GM11168 (cell line): Measurements from ENCODE around the gene KCNIP3.

Experiments
- in situ Hi-C: fragments of 300-500 bp; cut with MboI; formaldehyde crosslinking; loops from one replicate; pipeline ENCODE4 v1.12.0; 2022; ENCODE audit warnings: low sequenced_read_pairs; ENCODE audit not compliant: unreplicated experiment

KCNIP3 gene

DNA sequence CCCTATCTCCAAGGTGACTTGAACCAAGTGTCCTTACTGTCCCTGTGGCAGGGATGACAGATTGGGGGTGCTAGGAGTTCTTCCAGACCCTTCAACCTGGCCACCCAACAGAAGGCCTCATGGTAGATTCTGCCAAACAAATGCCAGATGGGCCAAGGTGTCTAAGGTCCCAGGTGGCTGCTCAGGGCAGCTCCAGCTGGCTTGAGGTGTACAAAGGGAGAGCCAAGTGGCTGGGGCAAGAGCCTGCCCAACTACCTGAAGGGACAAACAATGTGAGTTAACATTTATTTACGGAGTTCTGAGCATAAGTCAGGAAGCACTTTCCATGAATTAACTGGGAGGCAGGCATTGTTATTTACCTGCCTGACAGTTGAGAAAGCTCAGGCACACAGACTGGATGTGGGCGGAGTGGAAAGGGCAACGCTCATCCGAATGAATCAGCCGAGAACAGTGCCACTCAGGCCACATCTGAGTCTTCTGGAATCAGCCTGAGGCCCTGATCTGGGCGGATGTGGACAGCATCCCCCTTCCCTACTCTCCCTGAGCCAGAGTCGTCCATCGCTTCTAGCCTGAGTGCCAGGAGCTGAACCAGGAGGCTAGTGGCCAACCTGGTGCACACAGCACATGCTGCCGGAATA is 4.4 kb upstream of the KCNIP3 start:
- in situ Hi-C loops, result no loop called here

GRCh38 chr2:95294579-95295250 is 2.4 kb upstream of the KCNIP3 start:
- in situ Hi-C loops, result no loop called here

DNA sequence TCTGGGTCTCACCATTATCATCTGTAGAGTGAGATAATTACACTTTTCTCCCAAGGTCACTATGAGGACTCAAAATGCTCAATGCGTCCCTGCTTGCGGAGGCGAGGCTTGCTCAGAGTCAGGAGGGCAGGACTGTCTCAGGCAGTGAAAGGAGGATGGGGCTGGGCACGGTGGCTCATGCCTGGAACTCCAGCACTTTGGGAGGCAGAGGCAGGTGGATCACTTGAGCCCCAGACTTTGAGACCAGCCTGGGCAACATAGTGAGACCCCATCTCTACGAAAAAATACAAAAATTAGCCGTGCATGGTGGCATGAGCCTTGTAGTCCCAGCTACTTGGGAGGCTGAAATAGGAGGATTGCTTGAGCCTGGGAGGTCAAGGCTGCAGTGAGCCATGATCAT is 1.8 kb upstream of the KCNIP3 start:
- in situ Hi-C loops, result no loop called here

DNA sequence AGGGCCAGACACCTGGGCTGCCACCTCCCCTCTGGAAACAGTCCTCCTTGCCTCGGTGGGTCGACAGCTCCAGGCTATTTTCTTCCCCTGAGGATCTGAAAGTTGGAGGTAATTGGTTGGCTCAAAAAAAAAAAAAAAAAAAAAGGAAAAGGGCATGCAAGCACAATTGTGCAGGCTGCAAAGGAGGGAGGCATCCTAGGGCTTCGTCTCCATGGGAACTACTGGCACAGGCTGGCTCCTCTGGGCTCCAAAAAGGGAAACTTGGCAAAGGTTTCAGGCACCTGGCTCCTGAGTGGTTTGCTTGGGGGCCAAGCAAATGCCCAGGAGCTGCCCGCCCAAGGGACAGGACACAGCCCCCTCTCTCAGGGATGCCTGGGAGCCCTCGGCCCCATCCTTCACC is 1.1 kb upstream of the KCNIP3 start:
- in situ Hi-C loops, result no loop called here

DNA sequence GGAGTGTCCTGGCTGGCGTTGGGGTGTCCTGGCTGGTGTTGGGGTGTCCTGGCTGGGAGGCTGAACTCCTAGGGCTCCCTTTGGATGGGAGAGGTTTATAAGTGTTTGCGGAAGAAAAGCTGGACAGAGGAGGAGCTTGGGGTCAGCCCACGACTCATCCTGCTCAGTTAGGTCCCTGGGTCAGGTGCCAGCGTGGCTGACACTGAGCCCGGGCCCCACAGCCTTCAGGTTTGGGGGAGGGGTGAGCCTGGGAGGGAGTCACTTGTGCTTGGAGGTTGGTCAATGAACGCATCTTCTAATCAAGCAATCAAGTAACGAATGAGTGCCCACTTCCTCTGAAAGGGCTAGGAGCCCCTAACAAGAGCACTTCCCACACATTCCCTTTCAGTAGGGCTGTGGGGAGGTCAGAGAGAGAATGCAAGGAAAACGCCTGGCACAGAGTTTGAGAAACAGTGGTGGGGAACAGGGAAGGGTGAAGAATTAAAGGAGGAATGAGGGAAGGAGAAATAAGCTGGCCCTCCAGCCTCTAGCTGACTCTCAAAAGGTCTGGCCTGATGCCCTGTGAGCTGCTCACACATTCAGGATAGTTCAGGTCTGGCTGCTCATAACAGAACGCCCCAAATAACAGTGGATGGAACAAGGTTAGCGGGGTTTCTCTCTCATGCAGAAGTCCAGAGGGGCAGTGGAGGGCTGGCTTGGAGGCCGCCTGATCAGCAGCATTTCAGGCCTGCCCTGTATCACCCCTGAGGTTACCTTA is 670 bp downstream of the KCNIP3 start:
- in situ Hi-C loops, result no loop called here

DNA sequence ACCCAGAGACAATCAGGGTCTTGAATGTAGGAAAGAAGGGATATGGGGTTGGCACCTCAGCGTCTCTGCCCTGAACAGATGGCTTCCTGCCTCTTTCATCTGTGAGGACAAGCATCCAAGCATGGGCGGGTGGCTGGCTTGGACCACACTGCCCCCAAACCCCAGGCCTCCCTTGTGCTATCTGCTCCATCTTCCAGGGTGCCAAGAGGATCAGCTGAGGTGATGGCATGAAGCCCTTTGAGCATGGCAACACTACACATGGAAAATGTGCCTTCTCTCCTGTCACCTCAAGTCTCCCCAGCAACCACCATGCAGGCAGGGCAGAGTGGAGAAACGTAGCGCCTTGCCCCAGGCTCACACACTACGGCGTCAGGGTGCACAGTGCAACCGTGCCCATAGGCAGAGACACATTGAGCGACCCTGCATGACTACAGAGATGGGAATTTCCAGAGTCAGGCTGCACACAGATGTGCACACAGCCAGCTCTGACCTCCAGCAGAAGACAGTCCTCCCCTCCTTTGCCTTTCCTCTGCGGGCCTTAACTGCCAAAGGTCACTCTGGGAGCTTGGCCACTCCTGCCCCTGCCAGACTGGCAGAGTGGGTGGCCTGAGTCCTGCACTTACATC is 1.5 kb downstream of the KCNIP3 start:
- in situ Hi-C loops, result no loop called here

GRCh38 chr2:95299961-95300360 is 2.8 kb downstream of the KCNIP3 start:
- in situ Hi-C loops, result no loop called here

GRCh38 chr2:95300450-95300849 is 3.3 kb downstream of the KCNIP3 start:
- in situ Hi-C loops, result no loop called here

- in situ Hi-C loops, result no loop called here
Observed at GRCh38 chr2:95301186-95301585, 4.0 kb downstream of the KCNIP3 start.

DNA sequence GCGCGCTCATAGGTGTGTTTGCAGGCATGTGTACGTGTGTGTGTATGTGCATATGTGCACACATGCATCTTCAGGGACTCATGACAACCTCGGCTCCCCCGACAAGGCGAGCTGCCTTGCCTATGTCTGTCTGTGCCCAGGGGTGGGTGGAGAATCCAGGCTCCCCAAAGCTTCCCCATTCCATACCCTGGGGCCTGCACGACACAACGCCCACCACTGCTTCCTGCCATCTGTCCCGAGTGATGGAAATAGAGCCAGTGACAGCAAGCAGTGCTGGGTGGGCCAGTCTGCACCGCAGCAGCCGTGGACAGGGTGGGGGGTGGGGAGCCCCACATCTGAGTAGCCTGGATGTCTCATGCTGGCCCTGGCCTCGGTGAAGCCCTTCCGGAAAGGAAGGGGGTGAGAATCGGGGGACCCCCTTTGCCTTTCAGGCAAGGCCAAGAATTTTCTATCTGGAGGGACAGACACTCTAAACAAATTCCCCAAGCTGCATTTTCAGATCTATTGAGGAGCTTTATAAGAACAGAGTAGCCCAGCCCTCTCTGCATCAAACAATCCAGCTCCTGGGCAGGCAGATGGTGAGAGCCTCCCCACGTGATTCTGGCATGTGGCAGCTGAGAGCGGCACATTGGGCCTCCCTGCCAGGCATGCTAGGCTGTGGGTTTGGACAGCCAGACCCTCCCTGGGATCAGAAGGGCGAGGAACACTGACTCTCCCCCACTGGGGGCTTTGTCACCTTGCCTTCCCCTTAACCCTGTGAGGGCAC is 4.9 kb downstream of the KCNIP3 start:
- in situ Hi-C loops, result no loop called here

DNA sequence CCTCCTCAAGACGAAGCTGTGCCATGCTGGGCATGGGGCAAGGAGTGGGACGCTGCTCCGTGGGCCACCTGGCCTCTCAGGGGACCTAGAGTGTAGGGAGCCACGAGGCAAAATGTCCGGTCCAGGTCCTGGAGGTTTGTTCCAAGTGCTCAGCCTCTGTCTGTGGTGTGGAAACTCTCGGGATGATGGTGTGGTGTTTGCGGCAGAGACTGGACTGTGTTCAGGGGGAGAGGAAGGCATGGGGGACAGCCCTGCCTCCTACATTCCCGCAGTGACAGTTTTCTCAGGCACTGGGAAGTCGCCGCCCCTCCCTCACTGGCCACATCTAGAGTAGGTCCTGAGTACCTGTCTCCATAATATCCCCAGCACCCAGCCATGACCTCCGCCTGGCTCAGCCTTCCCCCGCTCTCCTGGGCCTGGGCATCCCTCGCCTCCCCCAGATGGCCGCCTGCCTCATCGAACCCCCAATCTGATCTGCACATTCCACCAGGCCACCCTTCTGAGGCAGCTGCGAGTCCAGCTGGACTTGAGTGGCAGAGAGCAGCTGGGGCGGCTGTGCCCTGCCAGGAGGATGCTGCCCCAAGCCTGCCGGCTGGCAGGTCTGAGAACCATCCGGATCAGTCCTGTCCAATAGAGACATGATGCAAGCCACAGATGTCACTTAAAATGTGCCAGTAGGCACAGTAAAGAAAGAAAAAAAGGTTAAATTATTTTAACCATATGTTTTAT is 6.2 kb downstream of the KCNIP3 start:
- in situ Hi-C loops, result no loop called here

DNA sequence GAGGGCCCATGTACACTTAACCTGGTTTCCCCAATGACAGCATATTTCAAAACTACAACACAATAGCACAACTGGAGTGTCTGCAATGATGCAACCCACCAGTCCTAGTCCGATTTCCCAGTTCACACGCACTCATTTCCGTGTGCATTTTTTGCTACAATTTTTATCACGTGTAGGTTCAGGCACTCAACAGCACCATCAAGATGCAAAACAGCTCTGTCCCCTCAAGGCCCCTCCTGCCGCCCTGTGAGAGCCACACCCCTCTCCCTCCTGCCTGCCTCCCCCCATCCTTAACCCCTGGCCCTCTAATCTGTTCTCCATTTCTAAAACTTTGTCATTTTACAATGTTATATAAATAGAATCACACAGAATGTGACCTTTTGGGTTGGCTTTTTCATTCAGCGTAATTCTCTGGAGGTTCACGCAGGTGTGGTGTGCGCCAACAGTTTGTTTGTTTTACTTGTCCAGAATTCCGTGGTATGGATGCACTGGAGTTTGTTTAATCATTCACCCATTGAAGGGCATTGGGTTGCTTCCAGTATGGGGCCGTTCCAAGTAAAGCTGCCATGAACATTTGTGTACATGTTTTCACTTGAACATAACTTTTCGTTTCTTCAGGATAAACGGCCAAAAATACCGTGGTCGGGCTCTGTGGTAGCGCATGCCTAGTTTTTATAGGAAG is 8.4 kb downstream of the KCNIP3 start:
- in situ Hi-C loops, result no loop called here

DNA sequence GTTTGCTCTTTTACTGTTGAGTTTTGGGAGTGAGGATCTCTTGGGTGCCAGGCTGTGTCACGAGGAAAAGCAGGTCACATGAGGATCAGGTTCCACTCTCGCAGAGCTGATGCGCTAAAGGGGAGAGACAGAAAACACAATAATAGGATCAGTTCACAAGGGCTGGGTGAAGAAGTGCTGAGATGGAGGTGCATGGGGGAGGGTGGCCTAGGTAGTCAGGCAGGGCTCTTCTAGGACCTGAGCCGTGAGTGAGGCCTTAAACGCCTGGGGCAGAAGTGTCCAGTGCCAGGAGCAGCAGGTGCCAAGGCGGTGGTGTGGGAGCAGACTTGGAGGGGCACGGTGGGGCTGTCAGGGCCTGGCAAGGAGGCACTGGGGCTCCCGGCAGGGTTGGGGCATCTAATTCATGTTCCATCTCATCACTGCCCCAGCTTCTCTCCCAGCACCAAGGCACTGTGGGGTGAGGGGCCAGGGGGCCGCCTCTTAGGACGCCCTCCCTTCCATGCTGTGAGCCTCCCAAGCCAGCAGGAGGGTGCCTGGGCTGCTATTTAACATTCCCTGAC is 9.3 kb downstream of the KCNIP3 start:
- in situ Hi-C loops, result no loop called here

DNA sequence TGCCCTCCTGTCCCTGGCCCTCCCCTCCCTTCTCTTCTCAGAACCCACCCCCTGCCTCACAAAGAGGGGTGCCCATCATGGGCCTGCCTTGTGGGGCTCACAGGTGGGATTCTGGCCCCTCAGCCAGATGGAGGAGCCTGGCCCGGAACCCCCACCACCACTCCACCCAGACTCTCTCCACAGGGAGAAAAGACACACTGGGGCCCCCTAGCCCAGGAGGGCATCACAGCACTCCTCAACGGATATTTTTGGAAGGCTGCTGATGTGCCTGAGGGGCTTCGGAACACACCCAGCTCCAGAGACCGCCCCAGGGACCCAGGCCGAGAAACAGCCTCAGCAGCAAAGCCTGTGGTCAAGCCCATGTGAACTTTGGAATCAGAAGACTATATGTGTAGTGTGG is 9.9 kb downstream of the KCNIP3 start:
- in situ Hi-C loops, result no loop called here

- in situ Hi-C loops, result no loop called here
Observed at GRCh38 chr2:95307878-95308277, 10.7 kb downstream of the KCNIP3 start.

GRCh38 chr2:95308426-95308990 is 11.4 kb downstream of the KCNIP3 start:
- in situ Hi-C loops, result no loop called here

DNA sequence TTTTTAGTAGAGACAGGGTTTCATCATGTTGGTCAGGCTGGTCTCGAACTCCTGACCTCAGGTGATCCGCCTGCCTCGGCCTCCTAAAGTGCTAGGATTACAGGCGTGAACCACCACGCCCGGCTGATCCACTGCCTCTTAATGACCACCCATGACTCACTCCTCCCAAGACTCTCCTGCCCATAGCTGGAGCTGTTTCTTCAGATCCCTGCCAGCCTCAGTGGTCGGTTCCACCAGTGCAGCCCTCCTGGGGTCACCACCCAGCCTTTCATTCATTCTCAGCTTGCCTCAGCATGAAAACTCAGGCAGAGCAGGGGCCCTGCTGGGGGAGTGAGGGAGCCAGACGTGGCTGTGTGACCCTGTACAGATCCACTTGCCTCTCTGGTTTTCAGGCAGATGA is 12.5 kb downstream of the KCNIP3 start:
- in situ Hi-C loops, result no loop called here

GRCh38 chr2:95310216-95310615 is 13.1 kb downstream of the KCNIP3 start:
- in situ Hi-C loops, result no loop called here

DNA sequence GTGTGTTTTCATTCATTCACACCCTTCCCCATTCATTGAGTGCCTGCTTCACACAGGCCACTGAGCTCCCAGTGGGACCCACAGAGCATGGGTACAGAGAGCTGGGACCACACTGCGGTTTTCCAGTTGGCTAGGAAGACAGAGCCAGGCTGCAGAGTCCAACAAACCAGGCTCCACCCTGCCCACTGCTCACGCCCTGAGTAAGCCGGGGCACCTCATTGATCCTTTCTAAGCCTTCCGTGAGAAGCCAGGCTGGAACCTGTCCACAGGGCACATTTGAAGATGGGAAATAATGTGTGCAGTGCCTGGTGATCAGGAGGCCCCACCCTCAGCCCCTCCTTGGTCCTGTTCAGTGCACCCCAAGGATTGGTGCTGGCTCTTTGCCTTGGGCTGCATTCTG is 13.5 kb downstream of the KCNIP3 start:
- in situ Hi-C loops, result no loop called here
